K562 (cell line): ENCODE data around the gene LNPEP. TPM values are rescaled to one million over a fixed set of nuclear protein-coding genes. Genes with fewer than 3 reads are reported as not detected.
A peak's percentile ranks its signal among the peaks of the same experiment; 100 is the strongest.

Source experiments
- ATAC-seq: fragments of 200-7000 bp; cut with Tn5 transposase; 3 replicates; pipeline ENCODE4 v1.9.1; 2020; ENCODE audit warnings: moderate library complexity
- BruUV-seq: library from RNA; stranded (reverse); fragments of 400-500 nt; replicated peaks from 2 replicates; lab custom pipeline; 2021; lab: Mats Ljungman, UMichigan
- CTCF ChIA-PET: fragments of 300-600 bp; formaldehyde crosslinking; extraction: SDS; loops from one replicate; lab custom pipeline; 2021; ENCODE audit warnings: low intra/inter-chr PET ratio; lab: Yijun Ruan, JAX
- POLR2A ChIA-PET: fragments of 300-600, 350-650 bp; sonication (Branson Sonifier 250); formaldehyde crosslinking; extraction: SDS; loops from one replicate; lab custom pipeline; 2021; ENCODE audit warnings: antibody characterized with exemption, inconsistent platforms; lab: Yijun Ruan, JAX
- DNase-seq, 4 experiments: peaks; one replicate each; pipeline versions ENCODE4 v3.0.0 to v3.0.0-alpha.2; 2011 to 2018; ENCODE audit warnings: low spot score in 3 of 4, mixed read lengths in 3 of 4; ENCODE audit errors: extremely low read depth in 1 of 4
- FAIRE-seq: peaks from 2 replicates; lab custom pipeline; 2011; peaks lifted over from hg19 to GRCh38; lab: Jason Lieb, UNC
- H2AFZ ChIP-seq: 2 replicates; pipeline ENCODE4 v1.6.0; 2011; ENCODE audit warnings: low read depth, low read length, control low read depth, inconsistent platforms
- H3K27ac ChIP-seq: fragments of 200-600 bp; 3 replicates; pipeline ENCODE4 v1.8.0; 2011; ENCODE audit warnings: low read depth, mild to moderate bottlenecking, control low read depth, inconsistent platforms, low read length, moderate library complexity, mixed read lengths; ENCODE audit errors: extremely low read depth
- H3K27me3 ChIP-seq, 2 experiments: fragments of 300-600 bp in 1 of 2; 2 replicates in 1 of 2; 3 replicates in 1 of 2; pipeline versions ENCODE4 v1.6.0 to v1.8.0; 2011; ENCODE audit warnings: inconsistent platforms in 2 of 2, low read length in 2 of 2, mild to moderate bottlenecking in 1 of 2, mixed read lengths in 1 of 2, moderate library complexity in 1 of 2; ENCODE audit not compliant: control insufficient read depth in 2 of 2, insufficient read depth in 2 of 2
- H3K36me3 ChIP-seq: fragments of 300-600 bp; 3 replicates; pipeline ENCODE4 v1.8.0; 2011; ENCODE audit warnings: mild to moderate bottlenecking, low read length, inconsistent platforms; ENCODE audit not compliant: control insufficient read depth, insufficient read depth
- H3K4me1 ChIP-seq, 2 experiments: fragments of 200-600 bp in 1 of 2; replicated peaks in 1 of 2; 2 replicates in 1 of 2; 3 replicates in 1 of 2; pipeline versions ENCODE4 v1.5.1 to v1.8.0; 2011; ENCODE audit warnings: inconsistent platforms in 2 of 2, low read length in 2 of 2, mild to moderate bottlenecking in 1 of 2, mixed read lengths in 1 of 2, moderate library complexity in 1 of 2; ENCODE audit not compliant: control insufficient read depth in 2 of 2, insufficient read depth in 2 of 2
- H3K4me2 ChIP-seq: 2 replicates; pipeline ENCODE4 v1.6.1; 2011; ENCODE audit warnings: low read length, control low read depth, inconsistent platforms, mixed read lengths; ENCODE audit not compliant: insufficient read depth
- H3K4me3 ChIP-seq: fragments of 200-600 bp; sonication (generic), shearing (Covaris generic); 2 replicates; pipeline ENCODE4 v1.5.1; 2016; ENCODE audit warnings: control low read depth, inconsistent platforms
- H3K79me2 ChIP-seq: fragments of 200-600 bp; 3 replicates; pipeline ENCODE4 v1.8.0; 2011; ENCODE audit warnings: low read length, inconsistent platforms; ENCODE audit not compliant: control insufficient read depth, insufficient read depth
- H3K9ac ChIP-seq, 2 experiments: 2 replicates each; pipeline versions ENCODE4 v1.6.0 to v1.6.1; 2011; ENCODE audit warnings: low read depth in 2 of 2, low read length in 2 of 2, control low read depth in 1 of 2, inconsistent platforms in 1 of 2, mild to moderate bottlenecking in 1 of 2, mixed read lengths in 1 of 2; ENCODE audit not compliant: insufficient read depth in 1 of 2
- H3K9me1 ChIP-seq: one replicate; pipeline ENCODE4 v1.6.0; 2011; ENCODE audit warnings: inconsistent platforms, mild to moderate bottlenecking, low read length, moderate library complexity; ENCODE audit not compliant: control insufficient read depth, insufficient read depth
- H3K9me3 ChIP-seq: replicated peaks from 2 replicates; pipeline ENCODE4 v1.5.1; 2011; ENCODE audit warnings: low read depth, low read length, inconsistent platforms; ENCODE audit not compliant: control insufficient read depth, insufficient read depth
- H4K20me1 ChIP-seq: replicated peaks from 2 replicates; pipeline ENCODE4 v1.6.1; 2011; ENCODE audit warnings: low read length, inconsistent platforms, mixed read lengths; ENCODE audit not compliant: control insufficient read depth, insufficient read depth
- DACH1 ChIP-seq: fragments of 450-650 bp; IDR thresholded peaks from 2 replicates; pipeline ENCODE4 v1.6.1; 2018; ENCODE audit not compliant: partially characterized antibody
- IRF1 ChIP-seq: sonication (generic); formaldehyde crosslinking; IDR thresholded peaks from 2 replicates; pipeline ENCODE4 v1.8.0; 2022; ENCODE audit warnings: missing genetic modification reagents, mild to moderate bottlenecking, borderline replicate concordance
- RFX7 ChIP-seq: fragments of 250-450 bp; sonication (Bioruptor Pico); IDR thresholded peaks from 2 replicates; pipeline ENCODE4 v1.5.1; 2021; ENCODE audit warnings: mild to moderate bottlenecking
- ZBTB17 ChIP-seq: fragments of 450-650 bp; formaldehyde crosslinking; IDR thresholded peaks from 2 replicates; pipeline ENCODE4 v1.4.0; 2020; ENCODE audit warnings: mild to moderate bottlenecking
- ZNF197 ChIP-seq: fragments of 200-800 bp; sonication (Bioruptor generic); IDR thresholded peaks from 2 replicates; pipeline ENCODE4 v1.6.1; 2016; ENCODE audit warnings: low read depth, missing genetic modification characterization, missing compliant biosample characterization
- ZNF318 ChIP-seq, 2 experiments: fragments of 450-650 bp; IDR thresholded peaks; 2 replicates each; pipeline ENCODE4 v1.6.1; 2016; ENCODE audit warnings: mild to moderate bottlenecking in 2 of 2, borderline replicate concordance in 1 of 2, low read depth in 1 of 2, moderate library complexity in 1 of 2
- WGBS: fragments of 100-300 bp; shearing (Covaris generic); methylation state at CpG from one replicate; pipeline ENCODE4 v1.1.6; 2016; ENCODE audit warnings: low coverage, mixed read lengths; ENCODE audit not compliant: insufficient coverage; ENCODE audit errors: missing lambda C conversion rate; 5-methylcytosine and 5-hydroxymethylcytosine counted together
- in situ Hi-C: fragments of 300-500 bp; cut with MboI; formaldehyde crosslinking; loops from 4 replicates; pipeline ENCODE4 v1.15.0; 2018; ENCODE audit warnings: inconsistent platforms, mixed read lengths
- intact Hi-C: fragments of 100-400 bp; cut with micrococcal nuclease; formaldehyde crosslinking; loops from 2 replicates; pipeline ENCODE4 v1.14.2; 2022
- polyA plus RNA-seq, 8 experiments: library from polyadenylated mRNA; depleted of rRNA in 4 of 8; stranded (reverse) in 5 of 8; unstranded in 3 of 8; fragments of >200 nt; fragmentation: Nextera tagmentation in 2 of 8; fragmentation: Illumina TruSeq in 1 of 8; extraction: Ambion mirVana in 2 of 8; extraction: Trizol in 1 of 8; gene quantifications; 2 replicates each; pipeline versions ENCODE4 v1.2.1 to v1.2.3, GENCODE V29; 2011 to 2014; ENCODE audit warnings: inconsistent platforms in 1 of 8, missing spikeins in 1 of 8
- total RNA-seq, 7 experiments: library from RNA; depleted of rRNA in 6 of 7; stranded (reverse); fragments of >200 nt in 6 of 7; fragmentation: Illumina TruSeq in 2 of 7; extraction: Trizol in 2 of 7; gene quantifications; 2 replicates each; pipeline versions ENCODE4 v1.2.1 to v1.2.3, GENCODE V29; 2011 to 2021; ENCODE audit warnings: low replicate concordance in 1 of 7

Gene LNPEP
- total and polyA plus RNA-seq, 9 of the 15 experiments (the other 6 are each of a cell fraction or from before 2014, with no cell fraction given) = 2.6 to 27.9 (median 11.2) TPM

GRCh38 chr5:96936431-96937320 is 796 bp downstream of the LNPEP start:
- Histone ChIP-seq H3K4me1 (peaks cover 24 to 36% of the 10 kb centered on the region in 2 experiments), H3K27me3 (no peaks in the 10 kb centered on the region), H4K20me1 (no peaks in the 10 kb centered on the region), H2AFZ (peak overlapping the region; percentile 72), H3K27ac (peak overlapping the region; percentile 85), H3K79me2 (peaks cover 62% of the 10 kb centered on the region), H3K4me2 (peak overlapping the region; percentile 97), H3K36me3 (peaks cover 6% of the 10 kb centered on the region; the same call in 1 of the 3 replicates), H3K9ac (peak overlapping the region; percentile 80 to 97), H3K9me3 (no peaks in the 10 kb centered on the region), H3K9me1 (no peaks in the 10 kb centered on the region), H3K4me3 (peak overlapping the region; percentile 75)
- under 1% methylated on average over 22 of the region's 27 CpGs for WGBS
- intact Hi-C loops (loop anchor here (5.0 to 10.0 kb wide), 3 partner anchors 129 to 1988 kb away; partner anchors contain the start of genes CHD1 and ERAP1), in situ Hi-C loops (no loop called here)
- ATAC-seq = peak; percentile 13
- POLR2A ChIA-PET = interaction anchor here (0.7 to 1.0 kb wide), 3 partner anchors 10 to 58 kb away, joined by 3 read pairs; no protein-coding TSS in a partner anchor
- peak; percentile 59 for FAIRE-seq
- DNase-seq = peak; percentile 26 to 65 (median 30)
- TSS peak; percentile 38 for BruUV-seq
- CTCF ChIA-PET = interaction anchor here (0.6 kb wide), 1 partner anchor 24 kb away, joined by 3 read pairs; no protein-coding TSS in a partner anchor
- TF ChIP-seq RFX7 (CRISPR knock-in tag) (no peak), IRF1 (CRISPR knock-in tag) (no peak), ZBTB17 (no peak), ZNF197 (CRISPR knock-in tag) (no peak), DACH1 (no peak), ZNF318 (IDR thresholded peaks at IDR 0.05; ENCODE audit: borderline replicate concordance in 1 of 2, low read depth in 1 of 2) (no peak)
